SK-N-SH treated with all-trans-retinoic acid at 6 μM for 48 hours (cell line): ENCODE results near the gene DNAJC1.

Source experiments
- ATAC-seq: fragments of 200-7000 bp; cut with Tn5 transposase; 3 replicates; pipeline ENCODE4 v1.9.1; 2020; ENCODE audit warnings: mild to moderate bottlenecking, moderate library complexity
- ARNTL ChIP-seq: fragments of 450-650 bp; formaldehyde crosslinking; IDR thresholded peaks from 2 replicates; pipeline ENCODE4 v1.5.0; 2020; ENCODE audit warnings: low read depth, mild to moderate bottlenecking, moderate library complexity, borderline replicate concordance
- BACH2 ChIP-seq: fragments of 250-450 bp; sonication (Bioruptor Pico); IDR thresholded peaks from 2 replicates; pipeline ENCODE4 v1.9.0; 2021; ENCODE audit warnings: mild to moderate bottlenecking, borderline replicate concordance
- CSRNP3 ChIP-seq: fragments of 250-450 bp; sonication (Bioruptor Pico); IDR thresholded peaks from 2 replicates; pipeline ENCODE4 v1.5.1; 2021; ENCODE audit warnings: mild to moderate bottlenecking, moderate library complexity
- ESRRG ChIP-seq: fragments of 250-450 bp; sonication (Bioruptor Pico); IDR thresholded peaks from 2 replicates; pipeline ENCODE4 v1.6.1; 2021; ENCODE audit warnings: mild to moderate bottlenecking
- GLIS3 ChIP-seq: fragments of 250-450 bp; sonication (Bioruptor Pico); IDR thresholded peaks from 2 replicates; pipeline ENCODE4 v1.5.0; 2020; ENCODE audit warnings: mild to moderate bottlenecking, moderate library complexity
- ISL1 ChIP-seq: fragments of 250-450 bp; sonication (Bioruptor Pico); IDR thresholded peaks from 2 replicates; pipeline ENCODE4 v2.1.2; 2022; ENCODE audit warnings: mild to moderate bottlenecking, moderate library complexity
- OSR1 ChIP-seq: fragments of 250-450 bp; sonication (Bioruptor Pico); IDR thresholded peaks from 2 replicates; pipeline ENCODE4 v1.8.0; 2022; ENCODE audit warnings: moderate library complexity, mild to moderate bottlenecking, inconsistent platforms
- PPARA ChIP-seq: fragments of 250-450 bp; sonication (Bioruptor Pico); IDR thresholded peaks from 2 replicates; pipeline ENCODE4 v1.5.0; 2020; ENCODE audit warnings: mild to moderate bottlenecking, borderline replicate concordance
- RARB ChIP-seq: fragments of 250-450 bp; sonication (Bioruptor Pico); IDR thresholded peaks from 2 replicates; pipeline ENCODE4 v1.8.0; 2021; ENCODE audit warnings: mild to moderate bottlenecking, moderate library complexity
- TCF4 ChIP-seq: fragments of 250-450 bp; sonication (Bioruptor Pico); IDR thresholded peaks from 2 replicates; pipeline ENCODE4 v1.8.0; 2021; ENCODE audit warnings: mild to moderate bottlenecking, moderate library complexity, borderline replicate concordance
- TOX ChIP-seq: fragments of 250-450 bp; sonication (Bioruptor Pico); IDR thresholded peaks from 2 replicates; pipeline ENCODE4 v1.8.0; 2021; ENCODE audit warnings: mild to moderate bottlenecking, moderate library complexity, borderline replicate concordance
- TSHZ2 ChIP-seq: fragments of 250-450 bp; sonication (Bioruptor Pico); IDR thresholded peaks from 2 replicates; pipeline ENCODE4 v1.5.0; 2020; ENCODE audit warnings: mild to moderate bottlenecking, moderate library complexity
- ZC3H10 ChIP-seq: fragments of 250-450 bp; sonication (Bioruptor Pico); IDR thresholded peaks from 2 replicates; pipeline ENCODE4 v1.5.1; 2021; ENCODE audit warnings: mild to moderate bottlenecking, moderate library complexity
- ZFP3 ChIP-seq: fragments of 250-450 bp; sonication (Bioruptor Pico); IDR thresholded peaks from 2 replicates; pipeline ENCODE4 v1.5.0; 2020; ENCODE audit warnings: mild to moderate bottlenecking, moderate library complexity
- ZFP30 ChIP-seq: fragments of 450-650 bp; formaldehyde crosslinking; IDR thresholded peaks from 2 replicates; pipeline ENCODE4 v1.5.0; 2022; ENCODE audit warnings: mild to moderate bottlenecking, moderate library complexity
- ZNF565 ChIP-seq: fragments of 450-650 bp; formaldehyde crosslinking; conservative IDR thresholded peaks from 2 replicates; pipeline ENCODE4 v1.5.0; 2020; ENCODE audit warnings: low read depth, mild to moderate bottlenecking, moderate library complexity
- ZNF70 ChIP-seq: fragments of 450-650 bp; formaldehyde crosslinking; IDR thresholded peaks from 2 replicates; pipeline ENCODE4 v1.5.0; 2020; ENCODE audit warnings: mild to moderate bottlenecking, moderate library complexity
- ZNF8 ChIP-seq: fragments of 450-650 bp; formaldehyde crosslinking; IDR thresholded peaks from 2 replicates; pipeline ENCODE4 v1.5.0; 2020; ENCODE audit warnings: mild to moderate bottlenecking, moderate library complexity
- TF ChIP-seq, protein P1 (sequence below): fragments of 250-450 bp; sonication (Bioruptor Pico); IDR thresholded peaks from 2 replicates; pipeline ENCODE4 v1.8.0; 2020; ENCODE audit warnings: mild to moderate bottlenecking, moderate library complexity, borderline replicate concordance
- TF ChIP-seq, protein P2 (sequence below): fragments of 250-450 bp; sonication (Bioruptor Pico); IDR thresholded peaks from 2 replicates; pipeline ENCODE4 v1.8.0; 2021; ENCODE audit warnings: low read depth, mild to moderate bottlenecking, moderate library complexity, borderline replicate concordance

Gene DNAJC1

GRCh38 chr10:21750424-21750823 lies 253.1 kb downstream of the DNAJC1 start (continued):
- no peak for TF ChIP-seq TSHZ2 (CRISPR knock-in tag)
- TF ChIP-seq ARNTL (CRISPR knock-in tag), result no peak
- no peak for TF ChIP-seq ZC3H10 (CRISPR knock-in tag)
- TF ChIP-seq BACH2 (CRISPR knock-in tag), result no peak
- no peak for TF ChIP-seq ZFP3 (CRISPR knock-in tag)

GRCh38 chr10:21749788-21750187 lies 253.7 kb downstream of the DNAJC1 start:
- no peak for ATAC-seq
- TF ChIP-seq ISL1 (CRISPR knock-in tag) (no peak), ARNTL (CRISPR knock-in tag) (no peak), TCF4 (CRISPR knock-in tag) (no peak), OSR1 (CRISPR knock-in tag) (no peak), GLIS3 (no peak)
- TF ChIP-seq, all 23 proteins: peak for 0

GRCh38 chr10:21747809-21748208 lies 255.7 kb downstream of the DNAJC1 start:
- ATAC-seq, result no peak
- no peak for TF ChIP-seq TSHZ2 (CRISPR knock-in tag)
- TF ChIP-seq ESRRG (CRISPR knock-in tag), result no peak
- TF ChIP-seq, protein P1, sequence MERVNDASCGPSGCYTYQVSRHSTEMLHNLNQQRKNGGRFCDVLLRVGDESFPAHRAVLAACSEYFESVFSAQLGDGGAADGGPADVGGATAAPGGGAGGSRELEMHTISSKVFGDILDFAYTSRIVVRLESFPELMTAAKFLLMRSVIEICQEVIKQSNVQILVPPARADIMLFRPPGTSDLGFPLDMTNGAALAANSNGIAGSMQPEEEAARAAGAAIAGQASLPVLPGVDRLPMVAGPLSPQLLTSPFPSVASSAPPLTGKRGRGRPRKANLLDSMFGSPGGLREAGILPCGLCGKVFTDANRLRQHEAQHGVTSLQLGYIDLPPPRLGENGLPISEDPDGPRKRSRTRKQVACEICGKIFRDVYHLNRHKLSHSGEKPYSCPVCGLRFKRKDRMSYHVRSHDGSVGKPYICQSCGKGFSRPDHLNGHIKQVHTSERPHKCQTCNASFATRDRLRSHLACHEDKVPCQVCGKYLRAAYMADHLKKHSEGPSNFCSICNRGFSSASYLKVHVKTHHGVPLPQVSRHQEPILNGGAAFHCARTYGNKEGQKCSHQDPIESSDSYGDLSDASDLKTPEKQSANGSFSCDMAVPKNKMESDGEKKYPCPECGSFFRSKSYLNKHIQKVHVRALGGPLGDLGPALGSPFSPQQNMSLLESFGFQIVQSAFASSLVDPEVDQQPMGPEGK (CRISPR knock-in tag), result no peak
- no peak for TF ChIP-seq CSRNP3 (CRISPR knock-in tag)
- no peak for TF ChIP-seq RARB (CRISPR knock-in tag)
- no peak for TF ChIP-seq ZNF70 (CRISPR knock-in tag)
- no peak for TF ChIP-seq ZNF565
- no peak for TF ChIP-seq TOX

GRCh38 chr10:21746118-21746517 lies 257.4 kb downstream of the DNAJC1 start:
- TF ChIP-seq ZNF70 (CRISPR knock-in tag) (no peak), ISL1 (CRISPR knock-in tag) (no peak), ARNTL (CRISPR knock-in tag) (no peak), RARB (CRISPR knock-in tag) (no peak), ZNF8 (no peak), GLIS3 (no peak), TOX (no peak), CSRNP3 (CRISPR knock-in tag) (no peak), PPARA (CRISPR knock-in tag) (no peak), ZFP30 (CRISPR knock-in tag) (no peak), OSR1 (CRISPR knock-in tag) (no peak)
- TF ChIP-seq, protein P1 (CRISPR knock-in tag), result no peak
- TF ChIP-seq, protein P2, sequence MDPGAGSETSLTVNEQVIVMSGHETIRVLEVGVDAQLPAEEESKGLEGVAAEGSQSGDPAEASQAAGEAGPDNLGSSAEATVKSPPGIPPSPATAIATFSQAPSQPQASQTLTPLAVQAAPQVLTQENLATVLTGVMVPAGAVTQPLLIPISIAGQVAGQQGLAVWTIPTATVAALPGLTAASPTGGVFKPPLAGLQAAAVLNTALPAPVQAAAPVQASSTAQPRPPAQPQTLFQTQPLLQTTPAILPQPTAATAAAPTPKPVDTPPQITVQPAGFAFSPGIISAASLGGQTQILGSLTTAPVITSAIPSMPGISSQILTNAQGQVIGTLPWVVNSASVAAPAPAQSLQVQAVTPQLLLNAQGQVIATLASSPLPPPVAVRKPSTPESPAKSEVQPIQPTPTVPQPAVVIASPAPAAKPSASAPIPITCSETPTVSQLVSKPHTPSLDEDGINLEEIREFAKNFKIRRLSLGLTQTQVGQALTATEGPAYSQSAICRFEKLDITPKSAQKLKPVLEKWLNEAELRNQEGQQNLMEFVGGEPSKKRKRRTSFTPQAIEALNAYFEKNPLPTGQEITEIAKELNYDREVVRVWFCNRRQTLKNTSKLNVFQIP (CRISPR knock-in tag), result no peak
- no peak for ATAC-seq
